ENCODE measurements around the gene CSF1R.

CSF1R gene

DNA sequence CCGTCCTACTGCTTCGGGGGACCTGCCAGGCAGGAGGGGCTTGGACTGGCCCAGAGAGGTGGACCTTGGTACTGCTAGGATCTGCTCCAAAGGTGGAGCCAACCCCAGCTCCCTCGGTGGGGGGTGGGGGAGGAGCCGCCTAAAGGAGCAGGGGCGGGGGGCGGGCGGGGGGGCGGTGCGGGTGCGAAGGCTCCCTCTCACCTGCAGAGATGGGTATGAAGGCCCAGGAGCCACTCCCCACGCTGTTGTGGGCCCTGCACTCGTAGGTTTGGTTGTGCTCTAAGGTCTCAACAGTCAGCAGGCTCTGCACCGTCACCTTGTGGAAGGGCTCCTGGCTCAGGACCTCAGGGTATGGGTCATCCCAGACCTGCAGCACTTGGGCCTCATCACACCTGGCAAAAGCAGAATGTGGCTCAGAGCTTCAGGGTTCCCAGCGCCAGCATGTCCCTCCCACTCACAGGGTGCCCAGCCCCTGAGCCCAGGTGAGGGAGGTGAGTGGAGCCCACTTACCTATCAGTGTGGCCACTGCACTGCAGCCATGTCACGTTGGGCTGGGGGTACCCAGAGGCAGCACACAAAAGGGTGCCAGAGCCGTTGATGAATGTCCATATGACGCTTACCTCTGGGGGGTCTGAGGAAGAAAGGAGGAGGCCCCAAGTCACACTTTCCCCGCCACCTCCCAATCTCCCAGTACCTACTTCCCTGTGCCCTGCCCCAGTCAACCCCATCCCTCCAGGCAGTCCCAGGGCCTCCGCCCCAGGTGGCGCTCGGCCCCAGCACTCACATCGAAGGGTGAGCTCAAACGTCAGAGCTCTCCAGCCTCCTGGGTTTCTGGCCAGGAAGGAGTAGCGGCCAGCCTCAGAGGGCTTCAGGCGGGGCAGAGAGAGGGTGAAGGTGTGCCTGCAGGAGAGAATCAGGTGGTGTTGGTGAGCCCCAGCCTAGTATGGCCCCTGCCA is 16.4 kb downstream of the CSF1R start:
- DNase-seq: no peak

DNA sequence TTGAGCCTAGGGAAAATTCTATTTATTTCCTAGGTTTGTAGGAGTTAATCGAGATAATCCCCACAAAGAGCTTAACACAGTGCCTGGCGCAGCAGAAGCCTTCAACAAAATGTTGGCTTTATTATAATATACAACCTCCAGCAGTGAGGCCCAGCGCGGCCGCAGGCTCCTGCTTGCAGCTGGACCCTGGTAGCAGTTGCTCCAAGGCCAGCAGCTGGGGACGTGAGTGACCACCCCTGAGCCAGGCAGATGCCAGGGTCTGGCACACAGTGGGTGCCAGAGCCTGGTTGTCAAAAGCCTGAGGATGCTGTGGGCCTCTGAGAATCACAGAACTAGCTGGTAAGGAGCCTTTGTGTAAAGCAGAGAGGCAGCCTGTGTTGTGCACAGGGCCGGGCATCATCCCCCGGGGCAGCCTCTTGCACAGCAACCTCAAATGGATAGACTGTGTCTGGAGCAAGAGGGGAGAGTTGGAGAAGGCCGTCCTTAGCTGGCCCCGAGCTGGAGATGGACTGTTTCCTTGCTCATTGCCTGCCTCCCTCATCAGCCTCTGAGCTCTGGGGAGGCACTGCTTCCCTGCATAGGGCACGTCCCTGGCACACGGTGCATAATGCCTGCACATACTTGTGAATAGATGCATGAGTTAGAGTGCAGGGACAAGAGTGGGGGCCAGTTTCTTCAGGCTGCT is 17.3 kb downstream of the CSF1R start:
- DNase-seq: no peak

DNA sequence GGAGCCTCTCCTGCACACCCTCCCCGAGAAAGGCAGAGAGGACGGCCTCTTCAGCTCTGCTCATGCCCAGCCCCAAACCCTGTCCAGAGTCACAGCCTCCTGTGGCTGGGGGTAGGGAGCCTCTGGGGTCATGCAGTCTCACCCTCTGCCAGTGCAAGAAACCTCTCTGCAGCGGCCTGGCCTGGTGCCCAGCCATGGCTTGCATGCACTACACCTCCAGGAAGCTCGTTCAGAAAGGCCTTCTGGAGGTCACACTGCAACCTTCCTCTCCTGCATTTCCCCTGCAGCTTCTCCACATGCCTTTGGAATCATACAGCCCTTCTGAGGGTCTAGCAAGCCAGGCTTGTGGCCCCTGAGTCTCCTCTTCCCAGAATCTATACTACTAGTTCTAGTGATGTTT is 17.9 kb downstream of the CSF1R start:
- DNase-seq: no peak

DNA sequence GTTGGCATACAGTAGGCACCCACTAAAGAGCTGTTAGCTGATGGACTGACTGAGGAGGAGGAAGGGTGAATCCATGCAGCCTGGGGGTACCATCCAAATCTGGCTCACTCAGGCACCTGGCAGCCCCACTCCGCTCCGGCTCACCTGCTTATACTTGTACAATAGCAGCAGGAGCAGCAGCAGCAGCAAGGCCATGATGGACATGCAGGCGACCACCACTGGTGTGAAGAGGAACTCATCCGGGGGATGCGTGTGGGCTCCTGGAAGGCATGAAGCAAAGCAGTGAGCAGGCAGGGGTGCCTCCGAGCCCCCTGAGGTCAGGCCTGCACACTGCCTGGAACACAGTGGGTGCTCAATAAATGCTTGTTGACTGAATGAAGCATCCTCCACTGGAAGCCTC is 18.3 kb downstream of the CSF1R start:
- DNase-seq: no peak

DNA sequence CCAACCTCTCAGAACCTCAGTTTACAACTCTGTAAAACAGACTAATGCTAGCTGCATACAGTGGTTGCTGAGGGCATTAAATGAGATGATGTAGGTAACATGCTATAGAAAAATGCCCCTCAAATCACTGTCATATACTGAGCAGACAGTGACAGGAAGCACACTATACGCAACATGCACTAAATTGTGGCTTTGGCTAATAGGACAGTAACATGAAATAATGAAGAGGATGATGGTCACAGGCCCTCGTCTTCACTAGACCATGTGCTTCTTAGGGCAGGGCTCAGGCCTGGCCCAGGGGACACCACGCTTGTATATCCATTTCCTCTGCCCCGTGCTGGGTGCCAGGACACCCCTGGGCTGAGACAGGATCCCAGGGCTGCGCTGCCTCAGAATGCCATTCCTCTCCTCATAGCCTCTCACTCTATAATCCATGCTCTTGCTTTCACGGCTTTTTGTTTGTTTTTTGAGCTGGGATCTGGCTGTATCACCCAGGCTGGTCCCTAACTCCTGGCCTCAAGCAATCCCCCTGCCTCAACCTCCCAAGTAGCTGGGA is 18.9 kb downstream of the CSF1R start:
- DNase-seq: no peak

DNA sequence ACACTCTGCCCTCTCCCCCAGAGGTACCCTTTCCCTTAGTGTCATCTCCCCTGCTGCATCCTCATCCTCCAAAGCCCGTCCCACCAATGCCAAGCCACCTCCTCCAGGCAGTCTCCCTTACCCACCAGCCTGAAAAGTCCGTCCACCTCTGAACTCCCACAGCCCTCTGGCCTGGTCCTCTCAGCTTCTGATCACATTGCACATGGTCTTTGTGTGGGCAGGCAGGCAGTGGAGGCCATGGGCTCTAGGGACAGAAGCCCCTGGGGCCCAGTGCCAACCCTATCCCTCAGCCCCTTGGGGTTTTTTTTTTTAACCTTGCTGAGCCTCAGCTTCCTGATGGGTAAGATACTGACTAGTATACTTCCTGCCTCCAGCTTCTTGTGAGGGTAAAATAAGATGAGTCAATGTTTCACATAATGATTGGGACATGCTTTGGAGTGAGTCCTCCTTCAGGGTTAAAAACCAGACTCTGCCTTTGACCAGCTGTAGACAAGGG is 19.4 kb downstream of the CSF1R start:
- no peak for DNase-seq

DNA sequence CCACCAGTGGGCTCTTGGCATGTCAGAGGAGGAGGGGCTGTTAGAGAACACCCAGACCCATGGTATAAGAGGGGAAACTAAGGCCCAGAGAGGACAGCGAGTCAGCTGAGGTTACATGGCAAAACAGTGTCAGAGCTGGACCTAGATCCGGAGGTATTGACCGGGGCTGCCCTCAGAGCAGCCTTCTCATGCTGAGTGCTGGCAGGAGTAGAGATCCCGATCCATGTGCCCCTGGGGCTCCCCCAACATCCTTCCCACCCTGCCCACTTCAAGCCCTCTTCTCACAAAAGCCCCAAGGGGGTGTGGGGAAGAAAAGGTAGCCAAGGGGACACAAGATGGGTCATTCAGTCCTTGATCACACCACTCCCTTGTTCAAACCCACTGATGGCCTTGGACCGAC is 19.9 kb downstream of the CSF1R start:
- no peak for DNase-seq

DNA sequence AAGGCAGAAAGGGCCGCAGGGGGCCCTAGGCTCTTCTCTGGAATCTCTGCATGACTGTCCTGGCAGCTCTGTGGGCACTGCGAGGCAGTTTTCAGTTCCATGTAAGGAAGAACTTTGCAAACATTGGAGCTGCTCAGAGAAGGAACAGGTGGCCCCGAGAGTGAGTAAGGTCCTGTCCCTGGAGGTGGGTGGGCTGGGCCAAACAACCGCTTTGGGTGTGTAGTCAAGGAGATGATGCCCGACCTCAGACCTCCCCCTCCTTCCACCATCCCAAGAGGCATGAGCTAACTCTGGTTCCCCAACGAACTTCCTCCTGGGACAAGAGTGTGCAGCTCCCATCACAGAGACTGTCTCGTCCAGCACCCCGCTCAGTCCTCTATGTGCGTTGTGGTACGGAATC is 20.5 kb downstream of the CSF1R start:
- DNase-seq: no peak

DNA sequence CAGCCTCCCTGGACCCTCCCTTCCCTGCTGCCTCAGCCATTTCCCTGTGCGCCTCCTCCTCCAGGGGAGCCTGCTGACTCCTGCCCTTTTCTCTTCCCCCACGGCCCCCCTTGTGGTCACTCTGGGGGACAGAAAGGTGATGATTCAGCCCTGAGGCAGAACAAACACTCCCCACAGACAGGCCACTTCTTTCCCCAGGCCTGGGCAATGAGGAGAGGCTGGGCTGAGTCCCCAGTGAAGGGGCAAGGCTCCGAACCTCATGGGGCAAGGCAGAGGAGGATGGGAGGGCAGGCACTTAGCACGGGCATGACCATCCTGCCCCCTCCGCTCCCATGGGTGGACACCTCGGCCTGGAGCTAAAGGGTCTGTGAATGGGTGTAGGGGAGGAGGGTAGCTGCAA is 21.0 kb downstream of the CSF1R start:
- DNase-seq: no peak

DNA sequence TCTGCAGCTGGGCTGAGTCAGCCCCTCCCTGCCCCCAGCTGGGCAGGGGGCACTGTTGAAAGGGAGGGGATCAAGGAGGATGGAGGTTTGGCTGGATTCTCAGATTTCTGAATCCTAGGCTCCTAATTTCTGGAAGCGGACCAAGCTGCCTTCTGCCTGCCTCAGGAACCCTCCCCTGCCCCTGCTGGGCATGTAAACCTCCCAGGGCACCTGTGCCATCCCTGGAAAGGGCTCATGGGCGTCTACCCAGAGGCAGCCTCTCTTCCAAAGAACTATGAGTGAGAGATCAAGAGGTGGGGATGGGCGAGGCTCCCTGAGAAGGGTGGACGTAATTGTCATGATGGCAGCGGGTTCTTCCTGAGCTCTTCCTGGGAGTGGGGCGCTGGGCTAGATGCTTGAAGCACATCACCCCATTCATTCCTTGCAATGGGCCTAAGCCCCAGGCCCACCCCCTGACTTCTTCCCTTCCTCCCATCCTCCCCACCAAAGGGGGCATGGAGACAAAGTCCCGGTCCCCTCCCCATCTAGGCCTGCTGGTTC is 21.6 kb downstream of the CSF1R start:
- DNase-seq: no peak

DNA sequence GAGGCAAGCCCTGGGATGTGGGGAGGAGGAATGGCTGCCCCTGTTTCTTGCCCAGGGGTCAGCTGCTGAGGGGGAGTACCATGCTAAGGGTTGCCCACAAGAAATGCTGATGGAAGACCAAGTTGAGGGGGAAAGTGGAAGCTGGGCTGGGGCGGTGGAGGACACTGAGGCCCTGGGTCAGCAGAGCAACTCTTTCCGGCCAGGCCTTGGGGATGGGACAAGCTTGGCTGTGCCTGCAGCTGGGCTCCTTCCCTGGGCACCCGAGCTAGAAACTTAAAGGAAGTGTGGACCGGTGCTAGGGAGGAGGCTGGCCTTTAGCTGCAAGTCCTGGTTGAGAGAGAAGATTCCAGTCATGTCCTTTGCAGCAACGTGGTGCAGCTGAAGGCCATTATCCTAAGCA is 22.7 kb downstream of the CSF1R start:
- DNase-seq: no peak

DNA sequence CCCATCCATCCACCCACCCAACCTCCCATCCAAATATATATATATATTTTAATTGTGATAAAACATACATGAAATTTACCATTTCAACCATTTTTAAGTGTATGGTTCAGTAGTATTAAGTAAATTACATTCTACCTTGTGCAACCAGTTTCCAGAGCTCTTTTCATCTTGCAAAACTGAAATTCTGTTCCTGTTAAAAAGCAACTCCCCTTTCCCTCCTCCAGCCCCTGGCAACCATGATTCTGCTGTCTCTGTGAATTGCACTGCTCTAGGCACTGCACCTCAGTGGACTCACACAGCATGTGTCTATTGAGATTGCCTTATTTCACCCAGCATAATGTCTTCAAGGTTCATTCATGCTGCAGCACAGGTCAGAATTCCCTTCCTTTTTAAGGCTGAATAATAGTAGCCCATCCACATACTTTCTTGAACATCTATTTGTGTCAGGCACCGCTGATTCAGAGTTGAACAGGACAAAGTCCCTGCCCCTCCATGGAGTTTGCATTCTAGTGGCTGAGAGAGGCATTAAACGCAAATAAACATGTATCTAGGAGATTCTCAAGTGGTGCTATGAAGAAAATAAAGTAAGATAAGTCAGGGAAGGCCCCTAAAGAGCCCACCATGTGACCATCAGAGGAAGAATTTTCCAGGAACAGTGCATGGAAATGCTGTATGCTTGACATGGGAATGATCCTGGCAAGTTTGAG is 24.0 kb downstream of the CSF1R start:
- DNase-seq: no peak

DNA sequence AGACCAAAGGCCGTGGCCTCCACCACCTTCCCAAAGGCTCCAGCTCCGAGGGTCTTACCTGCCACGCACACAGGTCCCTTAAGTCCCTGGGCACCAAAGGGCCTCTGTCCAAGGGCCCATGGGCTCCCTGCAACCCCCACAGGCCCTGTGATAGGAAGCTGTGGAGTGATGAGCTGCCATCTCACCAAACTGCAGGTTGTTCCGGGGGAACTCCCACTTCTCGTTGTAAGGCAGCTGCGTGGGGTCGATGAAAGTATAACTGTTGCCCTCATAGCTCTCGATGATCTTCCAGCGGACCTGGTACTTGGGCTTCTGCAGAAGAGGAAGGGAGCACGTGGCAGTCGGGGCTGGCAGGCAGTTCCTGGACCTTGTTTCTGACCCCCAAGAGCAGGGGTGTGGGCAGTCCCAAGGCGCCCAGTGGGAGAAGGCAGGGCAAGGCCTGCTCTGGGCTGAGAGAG is 24.8 kb downstream of the CSF1R start:
- no peak for DNase-seq

DNA sequence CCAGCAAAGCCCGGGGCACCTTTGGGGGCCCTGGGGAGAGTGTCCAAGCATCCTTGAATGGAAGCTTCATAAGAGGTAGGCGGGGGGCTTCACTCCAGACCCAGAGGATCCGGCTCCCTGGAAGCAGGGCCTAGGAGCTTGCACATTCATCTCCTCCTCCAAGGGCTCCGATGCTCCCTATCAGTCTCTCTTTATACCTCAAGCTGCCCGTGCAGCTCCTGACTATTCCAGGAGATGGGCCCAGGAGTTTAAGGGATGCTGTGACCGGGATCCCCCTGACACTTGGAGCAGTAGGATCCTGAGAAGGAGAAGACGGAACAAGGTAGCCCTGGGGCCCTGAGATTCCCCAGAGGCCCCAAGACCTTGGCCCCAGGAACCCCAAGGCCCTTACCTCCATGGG is 25.9 kb downstream of the CSF1R start:
- no peak for DNase-seq

DNA sequence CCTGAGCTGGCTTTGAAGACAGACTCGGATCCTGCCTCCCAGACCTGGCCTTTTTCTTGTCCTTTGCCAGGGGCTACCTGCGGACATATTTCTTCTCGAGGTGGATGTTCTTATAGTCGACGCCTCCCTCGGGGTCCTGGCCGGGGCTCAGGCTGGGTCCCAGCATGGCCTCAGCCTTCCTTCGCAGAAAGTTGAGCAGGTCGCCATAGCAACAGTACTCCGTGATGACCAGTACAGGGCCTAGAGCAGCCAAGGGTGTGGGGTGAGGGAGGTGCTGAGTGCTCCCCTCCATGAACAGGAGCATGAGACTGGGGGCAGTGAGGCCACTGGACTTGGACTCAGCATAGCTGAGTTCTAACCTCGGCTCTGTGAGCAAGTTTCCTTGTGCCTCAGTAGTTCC is 26.7 kb downstream of the CSF1R start:
- no peak for DNase-seq

DNA sequence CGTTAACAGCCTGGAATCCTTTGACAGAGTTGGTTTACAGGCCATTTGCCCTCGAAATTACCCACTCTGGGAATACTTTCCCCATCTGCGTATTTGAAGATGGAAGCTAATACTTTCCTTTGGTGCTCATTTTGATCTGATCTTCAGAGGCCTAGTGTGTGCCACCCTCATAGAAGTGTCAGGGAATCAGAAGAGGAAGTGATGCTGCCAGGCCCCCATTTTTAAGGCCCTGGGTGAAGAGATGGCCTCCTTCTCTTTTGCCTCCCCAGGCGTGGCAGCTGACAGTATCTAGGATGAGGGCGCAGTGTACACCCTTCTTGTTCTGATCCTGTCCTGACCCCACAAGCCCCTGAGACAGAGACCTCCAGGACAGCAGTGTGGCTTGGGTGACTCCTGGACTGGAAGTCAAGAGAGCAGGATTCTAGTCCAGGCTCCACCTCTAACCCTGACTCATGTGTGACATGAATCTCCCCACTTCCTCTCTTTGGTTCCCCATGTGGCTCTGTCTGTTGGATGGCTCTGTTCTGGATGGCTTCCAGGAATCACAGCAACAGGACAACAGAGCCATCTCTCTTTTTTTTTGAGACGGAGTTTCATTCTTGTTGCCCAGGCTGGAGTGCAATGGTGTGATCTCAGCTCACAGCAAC is 27.8 kb downstream of the CSF1R start:
- DNase-seq: peak; percentile 72

DNA sequence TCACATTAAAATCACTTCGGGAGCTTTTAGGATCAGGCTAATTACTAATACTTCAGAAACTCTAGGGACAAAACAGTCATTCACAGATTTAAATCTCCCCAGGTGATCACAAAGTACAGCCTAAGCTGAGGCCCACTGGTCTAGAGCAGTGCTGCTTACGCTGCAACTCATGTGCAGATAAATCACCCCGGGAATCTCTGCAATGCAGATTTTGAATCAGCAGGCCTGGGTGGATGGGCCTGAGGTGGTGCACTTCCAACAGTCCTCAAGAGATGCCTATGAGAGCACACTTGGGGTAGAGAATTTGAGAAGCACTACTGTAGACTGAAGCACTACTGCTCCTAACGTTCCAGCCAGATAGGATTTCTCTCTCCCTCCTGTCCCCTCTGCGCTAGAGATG is 28.4 kb downstream of the CSF1R start:
- no peak for DNase-seq

DNA sequence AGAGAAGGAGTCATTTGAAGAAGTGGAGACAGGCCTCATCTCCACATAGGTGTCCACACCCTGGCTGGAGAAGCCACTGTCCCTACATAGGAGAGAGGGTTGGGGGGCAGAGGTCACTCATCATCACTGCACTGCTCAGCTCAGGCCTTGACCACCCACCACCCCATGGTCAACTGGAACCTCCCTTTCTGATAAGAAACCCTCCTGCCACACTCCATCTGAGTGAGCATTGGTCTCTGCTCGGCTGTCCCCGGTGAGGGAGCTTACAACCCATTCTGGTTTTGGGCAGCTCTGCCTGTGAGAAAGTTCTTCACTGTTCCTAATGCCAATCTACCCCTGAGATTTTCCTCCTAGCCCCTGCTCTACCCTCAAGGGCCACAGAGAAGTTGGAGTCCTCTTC is 28.8 kb downstream of the CSF1R start:
- no peak for DNase-seq

DNA sequence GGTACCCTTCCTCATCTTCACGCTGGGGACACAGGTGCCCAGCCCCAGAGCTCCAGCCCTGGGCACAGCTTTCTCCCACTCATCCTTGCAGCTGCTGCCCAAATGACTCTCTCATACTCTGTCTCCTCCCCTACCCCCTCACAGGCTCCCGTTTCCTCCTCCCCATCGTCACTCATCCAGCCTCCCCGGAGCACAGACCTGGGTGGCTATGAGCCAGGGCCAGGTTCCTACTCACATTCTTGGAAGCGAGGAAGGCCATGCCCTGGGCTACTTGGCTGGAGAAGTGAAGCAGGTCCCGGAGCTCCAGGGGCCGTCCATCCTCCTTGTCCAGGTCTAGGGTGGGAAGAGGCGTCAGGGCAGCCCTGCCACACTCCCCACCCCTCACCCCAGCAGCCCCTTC is 29.3 kb downstream of the CSF1R start:
- no peak for DNase-seq

DNA sequence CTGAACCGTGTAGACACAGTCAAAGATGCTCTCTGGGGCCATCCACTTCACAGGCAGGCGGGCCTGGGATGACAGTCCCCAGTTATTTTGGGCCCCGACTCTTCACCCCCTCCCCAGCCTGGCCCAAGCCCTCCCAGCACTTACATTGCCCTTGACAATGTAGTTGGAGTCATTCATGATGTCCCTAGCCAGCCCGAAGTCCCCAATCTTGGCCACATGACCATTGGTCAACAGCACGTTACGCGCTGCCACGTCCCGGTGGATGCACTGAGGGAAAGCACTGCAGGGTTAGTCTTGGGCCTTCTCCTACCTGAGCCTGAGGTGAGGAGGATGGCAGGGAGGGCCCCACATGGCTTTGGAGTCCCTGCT is 30.3 kb downstream of the CSF1R start:
- DNase-seq: no peak

DNA sequence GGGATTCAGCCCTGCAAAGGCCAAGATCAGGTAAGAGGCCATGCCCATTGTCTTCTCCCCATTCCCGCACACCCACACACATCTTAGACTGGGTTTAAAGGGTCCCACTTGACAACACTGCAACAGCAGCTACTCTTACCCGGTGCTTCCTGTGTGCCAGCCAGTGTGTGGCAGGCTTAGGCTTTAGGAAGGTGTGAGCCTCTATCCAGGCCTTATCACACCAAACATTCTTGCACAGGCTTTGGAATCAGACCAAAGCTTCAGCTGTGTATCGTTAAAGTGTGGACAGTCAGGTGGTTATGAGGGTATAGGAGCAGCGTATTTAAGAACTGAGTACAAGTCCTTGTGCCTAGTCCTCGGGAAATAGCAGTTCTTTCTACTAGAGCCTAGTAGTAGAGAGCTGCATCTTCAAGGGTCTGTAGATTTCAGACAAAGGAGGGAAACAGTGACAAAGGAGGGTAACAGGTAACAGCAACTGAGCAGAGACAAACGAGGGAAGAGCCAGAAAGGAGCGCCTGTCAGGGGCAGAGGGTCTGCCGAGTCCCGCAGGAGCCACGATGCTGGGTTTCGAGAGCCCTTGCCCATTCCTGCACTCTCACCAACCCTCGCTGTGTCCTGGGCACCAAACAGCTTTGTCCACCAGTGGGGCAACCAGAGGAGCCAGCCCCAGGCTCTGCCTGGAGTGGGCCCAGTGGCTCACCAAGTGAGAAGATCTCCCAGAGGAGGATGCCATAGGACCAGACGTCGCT is 30.9 kb downstream of the CSF1R start:
- DNase-seq: peak; percentile 94

DNA sequence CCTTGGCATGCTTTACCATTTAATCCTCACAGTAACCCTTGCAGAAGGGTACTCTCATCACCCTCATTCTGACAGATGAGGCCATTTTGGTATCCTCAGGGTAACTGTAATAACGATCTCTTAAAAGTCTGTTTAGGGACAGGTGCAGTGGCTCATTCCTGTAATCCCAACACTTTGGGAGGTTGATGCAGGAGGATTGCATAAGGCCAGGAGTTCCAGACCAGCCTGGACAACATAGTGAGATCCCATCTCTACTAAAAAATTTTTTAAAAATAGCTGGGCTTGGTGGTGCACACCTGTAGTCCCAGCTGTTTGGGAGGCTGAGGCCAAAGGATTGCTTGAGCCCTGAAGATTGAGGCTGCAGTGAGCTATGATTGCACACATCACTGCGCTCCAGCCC is 31.8 kb downstream of the CSF1R start:
- DNase-seq: no peak

All from hematopoietic multipotent progenitor cell treated with erythropoietin and hydrocortisone succinate and interleukin-3 and kit ligand, for 6 days (in vitro differentiated cells).